ENCODE data around the gene MGAT5B.

The MGAT5B gene

DNA sequence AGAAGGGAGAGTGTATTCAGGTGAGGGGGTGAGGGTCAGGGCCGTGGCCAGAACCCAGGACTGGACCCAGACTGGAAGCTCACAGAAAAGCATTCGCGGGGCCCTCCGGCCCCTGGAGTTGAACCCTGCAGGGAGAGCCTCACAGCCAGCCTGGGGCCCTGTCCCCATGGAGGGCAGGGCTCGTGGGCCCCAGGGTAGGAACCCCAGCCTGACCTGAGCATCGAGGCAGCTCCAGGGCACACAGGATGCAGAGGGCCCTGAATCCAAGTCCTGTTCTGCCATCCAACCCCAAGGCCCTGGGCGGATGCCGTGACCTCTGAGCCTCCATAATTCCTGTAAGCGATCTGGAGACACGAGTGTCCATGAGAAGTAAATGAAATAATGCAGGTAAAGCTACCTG lies 79.1 kb downstream of the MGAT5B start:
- TF ChIP-seq, protein P1, sequence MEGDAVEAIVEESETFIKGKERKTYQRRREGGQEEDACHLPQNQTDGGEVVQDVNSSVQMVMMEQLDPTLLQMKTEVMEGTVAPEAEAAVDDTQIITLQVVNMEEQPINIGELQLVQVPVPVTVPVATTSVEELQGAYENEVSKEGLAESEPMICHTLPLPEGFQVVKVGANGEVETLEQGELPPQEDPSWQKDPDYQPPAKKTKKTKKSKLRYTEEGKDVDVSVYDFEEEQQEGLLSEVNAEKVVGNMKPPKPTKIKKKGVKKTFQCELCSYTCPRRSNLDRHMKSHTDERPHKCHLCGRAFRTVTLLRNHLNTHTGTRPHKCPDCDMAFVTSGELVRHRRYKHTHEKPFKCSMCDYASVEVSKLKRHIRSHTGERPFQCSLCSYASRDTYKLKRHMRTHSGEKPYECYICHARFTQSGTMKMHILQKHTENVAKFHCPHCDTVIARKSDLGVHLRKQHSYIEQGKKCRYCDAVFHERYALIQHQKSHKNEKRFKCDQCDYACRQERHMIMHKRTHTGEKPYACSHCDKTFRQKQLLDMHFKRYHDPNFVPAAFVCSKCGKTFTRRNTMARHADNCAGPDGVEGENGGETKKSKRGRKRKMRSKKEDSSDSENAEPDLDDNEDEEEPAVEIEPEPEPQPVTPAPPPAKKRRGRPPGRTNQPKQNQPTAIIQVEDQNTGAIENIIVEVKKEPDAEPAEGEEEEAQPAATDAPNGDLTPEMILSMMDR (IDR thresholded peaks at IDR 0.05; ENCODE audit: unreplicated experiment in 3 of 3): no peak
- H3K27ac Mint-ChIP-seq: no peak overlapping the region
- no peaks in the 10 kb centered on the region for H3K9me3 Mint-ChIP-seq
- H3K36me3 Mint-ChIP-seq (ENCODE audit: low read depth): no peaks in the 10 kb centered on the region
- H3K27me3 Mint-ChIP-seq (ENCODE audit: low read depth): peaks cover 10% of the 10 kb centered on the region
- no peak overlapping the region for H3K4me3 Mint-ChIP-seq
- H3K4me1 Mint-ChIP-seq: no peaks in the 10 kb centered on the region

DNA sequence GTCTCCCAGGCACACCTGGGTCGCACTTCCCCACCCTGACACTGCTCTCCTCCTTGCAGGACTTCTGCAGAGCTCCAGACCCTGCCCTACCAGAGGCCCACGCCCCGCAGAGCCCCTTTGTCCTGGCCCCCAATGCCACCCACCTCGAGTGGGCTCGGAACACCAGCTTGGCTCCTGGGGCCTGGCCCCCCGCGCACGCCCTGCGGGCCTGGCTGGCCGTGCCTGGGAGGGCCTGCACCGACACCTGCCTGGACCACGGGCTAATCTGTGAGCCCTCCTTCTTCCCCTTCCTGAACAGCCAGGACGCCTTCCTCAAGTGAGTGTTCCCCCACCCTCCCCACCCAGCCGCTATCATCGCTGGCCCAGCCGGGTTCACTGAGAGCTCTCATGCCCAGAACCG lies 79.6 kb downstream of the MGAT5B start:
- no peak overlapping the region for H3K4me3 Mint-ChIP-seq
- TF ChIP-seq, protein P1 (IDR thresholded peaks at IDR 0.05; ENCODE audit: unreplicated experiment in 3 of 3): no peak
- no peaks in the 10 kb centered on the region for H3K4me1 Mint-ChIP-seq
- peaks cover 13% of the 10 kb centered on the region for H3K27me3 Mint-ChIP-seq (ENCODE audit: low read depth)
- no peaks in the 10 kb centered on the region for H3K9me3 Mint-ChIP-seq
- no peaks in the 10 kb centered on the region for H3K36me3 Mint-ChIP-seq (ENCODE audit: low read depth)
- no peak overlapping the region for H3K27ac Mint-ChIP-seq

DNA sequence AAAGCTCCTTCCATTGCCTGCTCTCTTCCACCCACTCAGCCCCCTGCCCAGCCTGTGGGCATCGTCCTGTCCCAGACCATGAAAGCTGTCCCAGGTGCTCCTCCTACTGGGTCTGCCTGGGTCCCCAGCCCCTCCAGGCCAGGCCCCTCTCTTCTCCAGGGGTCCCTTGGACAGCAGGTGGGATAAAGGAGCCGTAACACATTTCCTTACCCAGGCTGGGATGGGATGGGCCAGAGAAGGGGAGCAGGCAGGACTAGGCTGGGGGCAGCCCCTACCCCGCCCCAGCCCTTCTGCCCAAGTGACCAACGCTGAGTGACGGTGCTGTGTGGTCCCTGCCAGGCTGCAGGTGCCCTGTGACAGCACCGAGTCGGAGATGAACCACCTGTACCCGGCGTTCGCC lies 80.1 kb downstream of the MGAT5B start:
- H3K27ac Mint-ChIP-seq: no peak overlapping the region
- TF ChIP-seq, protein P1 (IDR thresholded peaks at IDR 0.05; ENCODE audit: unreplicated experiment in 3 of 3): no peak
- H3K4me1 Mint-ChIP-seq: no peaks in the 10 kb centered on the region
- H3K27me3 Mint-ChIP-seq (ENCODE audit: low read depth): peaks cover 14% of the 10 kb centered on the region
- H3K36me3 Mint-ChIP-seq (ENCODE audit: low read depth): no peaks in the 10 kb centered on the region
- no peak overlapping the region for H3K4me3 Mint-ChIP-seq
- no peaks in the 10 kb centered on the region for H3K9me3 Mint-ChIP-seq

DNA sequence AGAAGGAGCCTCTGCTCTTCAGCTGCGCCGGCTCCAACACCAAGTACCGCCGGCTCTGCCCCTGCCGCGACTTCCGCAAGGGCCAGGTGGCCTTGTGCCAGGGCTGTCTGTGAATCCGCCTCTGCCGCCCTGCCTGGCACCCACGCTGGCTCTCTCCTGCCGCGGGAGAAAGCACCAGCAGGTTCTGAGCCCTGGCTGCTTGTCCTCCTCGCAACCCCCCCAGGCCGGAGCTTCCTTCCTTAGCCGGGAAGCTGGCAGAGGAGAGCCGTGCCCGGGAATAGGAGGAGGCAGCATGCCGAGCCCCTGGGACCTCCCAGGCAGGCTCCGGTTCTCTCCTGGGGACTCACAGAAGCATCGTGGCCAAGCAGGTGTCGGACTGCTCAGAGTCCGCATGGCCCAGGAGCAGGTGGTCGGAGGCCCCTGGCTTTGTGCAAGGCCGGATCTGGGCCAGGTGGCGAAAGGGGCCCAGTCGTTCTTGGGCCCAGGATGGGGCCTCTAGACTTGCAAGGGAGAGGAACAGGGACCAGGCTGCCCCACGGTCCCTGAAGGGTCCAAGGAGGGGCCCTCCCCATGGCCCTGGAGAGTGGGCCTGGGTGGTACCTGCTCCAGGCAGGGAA lies 80.6 kb downstream of the MGAT5B start:
- Mint-ChIP-seq H3K9me3 (no peaks in the 10 kb centered on the region), H3K27ac (no peak overlapping the region), H3K4me3 (no peak overlapping the region), H3K4me1 (no peaks in the 10 kb centered on the region), H3K27me3 (ENCODE audit: low read depth) (peaks cover 14% of the 10 kb centered on the region), H3K36me3 (ENCODE audit: low read depth) (no peaks in the 10 kb centered on the region)
- TF ChIP-seq, protein P1 (IDR thresholded peaks at IDR 0.05; ENCODE audit: unreplicated experiment in 3 of 3): no peak

DNA sequence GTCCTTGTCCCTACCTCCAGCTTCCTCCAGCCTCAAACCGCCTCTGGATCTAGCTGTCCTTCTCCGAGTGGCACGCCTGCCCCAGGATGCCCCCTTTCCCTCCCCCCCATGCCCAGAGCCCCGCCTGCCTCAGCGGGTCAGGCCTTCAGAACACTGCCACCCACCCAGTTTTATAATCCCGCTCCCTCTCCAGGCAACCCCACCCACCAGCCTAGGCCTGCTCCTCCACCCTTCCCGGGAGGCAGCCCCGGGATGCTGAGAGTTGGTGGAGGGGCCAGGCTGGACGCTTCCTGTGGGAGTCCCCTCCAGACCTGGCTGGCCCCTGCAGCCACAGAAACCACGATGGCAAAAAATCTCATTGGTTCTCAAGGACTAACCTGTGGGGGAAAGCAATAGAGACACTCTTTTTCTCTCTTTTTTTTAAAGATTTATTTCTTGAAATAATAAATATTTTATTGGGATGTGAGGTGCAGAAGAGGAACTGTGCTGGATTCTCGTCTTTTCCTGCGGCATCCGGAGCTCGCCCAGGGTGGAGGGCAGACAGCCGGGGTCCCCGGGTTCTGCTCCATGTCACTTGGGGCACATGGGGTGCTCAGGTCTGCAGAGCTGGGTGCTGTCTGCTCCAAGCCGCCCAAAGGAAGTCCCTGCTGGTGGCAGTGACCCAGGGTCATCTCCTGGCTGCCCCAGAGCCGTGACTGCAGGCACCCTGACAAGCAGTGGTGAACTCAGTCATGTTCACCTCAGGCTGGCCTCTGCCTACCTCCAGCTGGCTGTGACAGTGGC lies 81.9 kb downstream of the MGAT5B start:
- H3K4me1 Mint-ChIP-seq: no peaks in the 10 kb centered on the region
- H3K27ac Mint-ChIP-seq: no peak overlapping the region
- TF ChIP-seq, protein P1 (IDR thresholded peaks at IDR 0.05; ENCODE audit: unreplicated experiment in 3 of 3): no peak
- H3K36me3 Mint-ChIP-seq (ENCODE audit: low read depth): no peaks in the 10 kb centered on the region
- no peak overlapping the region for H3K4me3 Mint-ChIP-seq
- no peaks in the 10 kb centered on the region for H3K9me3 Mint-ChIP-seq
- peaks cover 17% of the 10 kb centered on the region for H3K27me3 Mint-ChIP-seq (ENCODE audit: low read depth)

All from nephron (organoid).